Gastrocnemius medialis (tissue), 4 donors: Measurements from ENCODE around the gene QSER1.

ENCODE experiments used
- CTCF ChIP-seq, 5 experiments: fragments of 450-650 bp in 3 of 5; fragments of 200-600 bp in 2 of 5; sonication (generic) in 2 of 5; IDR thresholded peaks in 4 of 5; conservative IDR thresholded peaks in 1 of 5; 1 replicate in 4 of 5; 2 replicates in 1 of 5; pipeline ENCODE4 v1.5.1; 2016 to 2019; ENCODE audit warnings: antibody characterized with exemption in 5 of 5, mild to moderate bottlenecking in 3 of 5, moderate library complexity in 3 of 5
- POLR2A ChIP-seq, 2 donors: fragments of 450-650 bp; IDR thresholded peaks; one replicate each; pipeline ENCODE4 v1.6.1; 2017; ENCODE audit warnings: antibody characterized with exemption in 2 of 2, mild to moderate bottlenecking in 2 of 2, moderate library complexity in 2 of 2

GRCh38 chr11:32931606-32932005, 39.0 kb downstream of the QSER1 start:
- TF ChIP-seq CTCF (IDR thresholded peaks at IDR 0.05 in 4 of 5, conservative IDR thresholded peaks at IDR 0.05 in 1 of 5) (no peak), POLR2A (IDR thresholded peaks at IDR 0.05) (no peak)
